GM03348 (cell line): Measurements from ENCODE around the gene CXorf49B.

ENCODE experiments used
- DNase-seq: peaks from one replicate; pipeline ENCODE4 v3.0.0; 2012; ENCODE audit warnings: low spot score

The CXorf49B gene

DNA sequence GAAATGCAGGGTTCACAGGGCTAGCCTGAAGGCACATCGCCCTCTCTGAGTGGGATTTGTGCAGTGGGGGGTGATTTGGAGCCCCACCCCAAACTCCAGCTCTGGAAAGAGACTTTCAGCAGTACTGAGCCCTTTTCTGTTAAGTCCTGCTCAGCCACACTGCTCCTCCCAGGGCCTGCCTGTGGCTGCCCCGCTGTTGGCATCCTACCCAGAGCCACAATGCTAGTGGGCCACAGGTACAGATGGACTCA lies 52.7 kb downstream of the CXorf49B start:
- DNase-seq = no peak
